OCI-LY1 (cell line): Measurements from ENCODE around the gene TIMM22.

Experiments
- H2AFZ ChIP-seq: fragments of 200-600 bp; sonication (generic), shearing (Covaris generic); 2 replicates; pipeline ENCODE4 v1.6.0; 2014; ENCODE audit warnings: antibody characterized with exemption, mild to moderate bottlenecking, low read length
- H3F3A ChIP-seq: fragments of 200-600 bp; sonication (generic), shearing (Covaris generic); 2 replicates; pipeline ENCODE4 v1.6.0; 2014; ENCODE audit warnings: mild to moderate bottlenecking, antibody characterized with exemption, low read length, moderate library complexity; ENCODE audit not compliant: insufficient read depth
- H3K27ac ChIP-seq: fragments of 200-600 bp; sonication (generic); 2 replicates; pipeline ENCODE4 v1.5.1; 2014; ENCODE audit warnings: low read length, mixed run types, mild to moderate bottlenecking, low read depth; ENCODE audit not compliant: poor library complexity, severe bottlenecking
- H3K27me3 ChIP-seq: fragments of 200-600 bp; sonication (generic); 2 replicates; pipeline ENCODE4 v1.6.0; 2014; ENCODE audit warnings: antibody characterized with exemption, mild to moderate bottlenecking, low read length, moderate library complexity; ENCODE audit not compliant: insufficient read depth
- H3K36me3 ChIP-seq: fragments of 200-600 bp; sonication (generic); 2 replicates; pipeline ENCODE4 v1.6.1; 2014; ENCODE audit warnings: mild to moderate bottlenecking, antibody characterized with exemption, low read length, moderate library complexity, mixed read lengths; ENCODE audit not compliant: insufficient read depth
- H3K4me1 ChIP-seq: fragments of 200-600 bp; sonication (generic); 2 replicates; pipeline ENCODE4 v1.5.1; 2014; ENCODE audit warnings: mild to moderate bottlenecking, low read length, moderate library complexity; ENCODE audit not compliant: insufficient read depth, severe bottlenecking
- H3K4me2 ChIP-seq: fragments of 200-600 bp; sonication (generic), shearing (Covaris generic); 2 replicates; pipeline ENCODE4 v1.6.1; 2014; ENCODE audit warnings: low read length
- H3K4me3 ChIP-seq: fragments of 200-600 bp; sonication (generic); 2 replicates; pipeline ENCODE4 v1.5.1; 2014; ENCODE audit warnings: low read length, low read depth, mild to moderate bottlenecking, mixed read lengths; ENCODE audit not compliant: poor library complexity, severe bottlenecking
- H3K79me2 ChIP-seq: fragments of 200-600 bp; shearing (Covaris generic); 2 replicates; pipeline ENCODE4 v1.6.1; 2016; ENCODE audit warnings: mixed run types, low read length, mixed read lengths; ENCODE audit not compliant: insufficient read depth
- H3K9ac ChIP-seq: fragments of 200-600 bp; sonication (generic), shearing (Covaris generic); 2 replicates; pipeline ENCODE4 v1.6.1; 2014; ENCODE audit warnings: mild to moderate bottlenecking, low read length, mixed read lengths
- H3K9me2 ChIP-seq: fragments of 200-600 bp; sonication (generic), shearing (Covaris generic); 2 replicates; pipeline ENCODE4 v1.6.1; 2014; ENCODE audit warnings: low read depth, mild to moderate bottlenecking, low read length, mixed read lengths
- H3K9me3 ChIP-seq: fragments of 200-600 bp; shearing (Covaris generic); 2 replicates; pipeline ENCODE4 v1.6.1; 2014; ENCODE audit warnings: low read length, mixed read lengths
- H4K20me1 ChIP-seq: fragments of 200-600 bp; sonication (generic), shearing (Covaris generic); 2 replicates; pipeline ENCODE4 v1.6.0; 2016; ENCODE audit warnings: mild to moderate bottlenecking, low read length; ENCODE audit not compliant: insufficient read depth
- CTCF ChIP-seq: fragments of 200-600 bp; sonication (generic), shearing (Covaris generic); IDR thresholded peaks from 2 replicates; pipeline ENCODE4 v1.5.1; 2017; ENCODE audit warnings: mild to moderate bottlenecking, antibody characterized with exemption, low read length, moderate library complexity, mixed read lengths
- EZH2 ChIP-seq: fragments of 200-600 bp; sonication (generic), shearing (Covaris generic); IDR thresholded peaks from 2 replicates; pipeline ENCODE4 v1.8.0; 2017; ENCODE audit warnings: borderline replicate concordance, mixed run types, mild to moderate bottlenecking, antibody characterized with exemption, low read length, moderate library complexity, mixed read lengths

TIMM22 gene

GRCh38 chr17:1004769-1005295 is 7.9 kb downstream of the TIMM22 start:
- Histone ChIP-seq H3K9me3 (no peaks in the 10 kb centered on the region), H3K9ac (no peak overlapping the region), H4K20me1 (no peaks in the 10 kb centered on the region), H3K27me3 (no peaks in the 10 kb centered on the region), H3K4me2 (no peak overlapping the region), H3K36me3 (peaks cover 64% of the 10 kb centered on the region), H3K79me2 (no peaks in the 10 kb centered on the region), H3K9me2 (no peaks in the 10 kb centered on the region), H3K4me3 (no peak overlapping the region), H2AFZ (no peak overlapping the region), H3K4me1 (no peaks in the 10 kb centered on the region), H3F3A (no peaks in the 10 kb centered on the region), H3K27ac (no peak overlapping the region)
- TF ChIP-seq CTCF = no peak
- TF ChIP-seq EZH2 = no peak

- no peak overlapping the region for H3K4me3 ChIP-seq
- H3K27ac ChIP-seq = no peak overlapping the region
- H3K36me3 ChIP-seq = peaks cover 65% of the 10 kb centered on the region
- TF ChIP-seq CTCF = no peak
- TF ChIP-seq EZH2 = no peak
- no peaks in the 10 kb centered on the region for H3K79me2 ChIP-seq
- no peak overlapping the region for H2AFZ ChIP-seq
- no peak overlapping the region for H3K4me2 ChIP-seq
- no peak overlapping the region for H3K9ac ChIP-seq
- no peaks in the 10 kb centered on the region for H3K27me3 ChIP-seq
- H4K20me1 ChIP-seq = no peaks in the 10 kb centered on the region
- no peaks in the 10 kb centered on the region for H3F3A ChIP-seq
- H3K4me1 ChIP-seq = no peaks in the 10 kb centered on the region
- no peaks in the 10 kb centered on the region for H3K9me3 ChIP-seq
- no peaks in the 10 kb centered on the region for H3K9me2 ChIP-seq
These were observed 8.5 kb downstream of the TIMM22 start for GRCh38 chr17:1005361-1005946.

- Histone ChIP-seq H3K36me3 (peaks cover 61% of the 10 kb centered on the region), H3K4me2 (no peak overlapping the region), H3K27me3 (no peaks in the 10 kb centered on the region), H3K27ac (no peak overlapping the region), H4K20me1 (no peaks in the 10 kb centered on the region), H3K9me2 (no peaks in the 10 kb centered on the region), H3K79me2 (no peaks in the 10 kb centered on the region), H3F3A (no peaks in the 10 kb centered on the region), H2AFZ (no peak overlapping the region), H3K4me1 (no peaks in the 10 kb centered on the region), H3K4me3 (no peak overlapping the region), H3K9me3 (no peaks in the 10 kb centered on the region), H3K9ac (no peak overlapping the region)
- TF ChIP-seq EZH2 (no peak), CTCF (no peak)
These were observed 9.1 kb downstream of the TIMM22 start for GRCh38 chr17:1006054-1006453.
